Kidney epithelial cell (primary cell): ENCODE results near the gene TASP1. TPM values are rescaled to one million over a fixed set of nuclear protein-coding genes. Genes with fewer than 3 reads are reported as not detected.
"Not testable (repeated sequence)": the region's sequence is repeated elsewhere in the genome, so short reads cannot be mapped to it uniquely, and the experiment has no call there.

Experiments
- DNase-seq: peaks from one replicate; pipeline ENCODE4 v3.0.0-alpha.2; 2010; ENCODE audit warnings: low read depth
- H3K27me3 ChIP-seq: 2 replicates; pipeline ENCODE4 v1.6.0; 2011; ENCODE audit warnings: low read length; ENCODE audit not compliant: control insufficient read depth, insufficient read depth
- H3K36me3 ChIP-seq: 2 replicates; pipeline ENCODE4 v1.5.1; 2011; ENCODE audit warnings: low read length; ENCODE audit not compliant: control insufficient read depth, insufficient read depth
- H3K4me3 ChIP-seq: 2 replicates; pipeline ENCODE4 v1.5.1; 2011; ENCODE audit warnings: low read depth, mild to moderate bottlenecking, control low read depth, low read length
- total RNA-seq: library from RNA; depleted of rRNA; stranded (reverse); fragments of >200 nt; gene quantifications from 2 replicates; pipeline ENCODE4 v1.2.3, GENCODE V29; 2015
- TF ChIP-seq, protein P1 (sequence below): IDR thresholded peaks from 2 replicates; pipeline ENCODE4 v1.5.1; 2011; ENCODE audit warnings: mild to moderate bottlenecking, moderate library complexity, low read length, control low read depth, inconsistent platforms; ENCODE audit not compliant: insufficient read depth, poor library complexity, severe bottlenecking

TASP1 gene
- total RNA-seq, 1 donor from 2014 or later: 10.6 TPM

DNA sequence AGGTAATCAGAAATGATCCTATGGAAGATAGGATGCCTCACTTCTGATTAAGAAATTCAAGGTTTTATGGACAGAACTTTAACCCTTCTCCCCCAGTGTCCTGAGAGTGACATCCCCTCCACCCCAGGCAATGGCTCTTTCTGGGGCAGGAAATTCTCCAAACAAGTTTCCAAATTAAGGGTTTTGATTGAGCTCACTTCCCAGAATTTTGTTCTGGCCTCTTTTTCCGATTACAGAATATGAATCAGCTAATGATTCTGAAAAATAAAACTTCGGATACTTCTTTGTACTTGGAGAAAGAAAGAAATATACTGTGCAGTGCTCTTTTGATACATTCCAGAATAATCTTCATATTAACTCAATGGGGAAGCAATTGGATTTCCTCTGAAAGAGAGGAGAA, 32.8 kb upstream of the TASP1 start:
- DNase-seq: no peak
- no peaks in the 10 kb centered on the region for H3K27me3 ChIP-seq
- no peak overlapping the region for H3K4me3 ChIP-seq
- no peaks in the 10 kb centered on the region for H3K36me3 ChIP-seq
- TF ChIP-seq, protein P1, sequence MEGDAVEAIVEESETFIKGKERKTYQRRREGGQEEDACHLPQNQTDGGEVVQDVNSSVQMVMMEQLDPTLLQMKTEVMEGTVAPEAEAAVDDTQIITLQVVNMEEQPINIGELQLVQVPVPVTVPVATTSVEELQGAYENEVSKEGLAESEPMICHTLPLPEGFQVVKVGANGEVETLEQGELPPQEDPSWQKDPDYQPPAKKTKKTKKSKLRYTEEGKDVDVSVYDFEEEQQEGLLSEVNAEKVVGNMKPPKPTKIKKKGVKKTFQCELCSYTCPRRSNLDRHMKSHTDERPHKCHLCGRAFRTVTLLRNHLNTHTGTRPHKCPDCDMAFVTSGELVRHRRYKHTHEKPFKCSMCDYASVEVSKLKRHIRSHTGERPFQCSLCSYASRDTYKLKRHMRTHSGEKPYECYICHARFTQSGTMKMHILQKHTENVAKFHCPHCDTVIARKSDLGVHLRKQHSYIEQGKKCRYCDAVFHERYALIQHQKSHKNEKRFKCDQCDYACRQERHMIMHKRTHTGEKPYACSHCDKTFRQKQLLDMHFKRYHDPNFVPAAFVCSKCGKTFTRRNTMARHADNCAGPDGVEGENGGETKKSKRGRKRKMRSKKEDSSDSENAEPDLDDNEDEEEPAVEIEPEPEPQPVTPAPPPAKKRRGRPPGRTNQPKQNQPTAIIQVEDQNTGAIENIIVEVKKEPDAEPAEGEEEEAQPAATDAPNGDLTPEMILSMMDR: no peak

DNA sequence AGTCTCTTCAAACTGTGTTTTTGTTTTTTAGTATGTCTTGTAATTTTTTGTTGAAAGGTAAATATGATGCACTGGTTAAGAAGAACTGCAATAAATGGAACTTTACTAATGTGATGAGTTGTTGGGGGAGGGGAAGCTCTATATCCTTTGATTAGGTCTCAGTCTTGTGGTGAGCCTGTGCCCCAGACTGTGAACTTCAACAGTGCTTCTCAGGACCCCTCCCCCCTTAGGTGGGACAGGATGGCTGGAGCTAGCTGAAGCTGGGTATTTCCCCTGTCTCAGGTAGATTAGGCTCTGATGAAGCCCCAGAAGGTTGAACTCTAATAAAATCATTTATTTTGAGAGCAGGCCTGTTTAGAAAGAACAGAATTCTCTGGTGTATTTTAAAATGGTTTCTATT, 31.4 kb upstream of the TASP1 start:
- H3K4me3 ChIP-seq: no peak overlapping the region
- DNase-seq: no peak
- no peaks in the 10 kb centered on the region for H3K27me3 ChIP-seq
- no peaks in the 10 kb centered on the region for H3K36me3 ChIP-seq
- TF ChIP-seq, protein P1: no peak

DNA sequence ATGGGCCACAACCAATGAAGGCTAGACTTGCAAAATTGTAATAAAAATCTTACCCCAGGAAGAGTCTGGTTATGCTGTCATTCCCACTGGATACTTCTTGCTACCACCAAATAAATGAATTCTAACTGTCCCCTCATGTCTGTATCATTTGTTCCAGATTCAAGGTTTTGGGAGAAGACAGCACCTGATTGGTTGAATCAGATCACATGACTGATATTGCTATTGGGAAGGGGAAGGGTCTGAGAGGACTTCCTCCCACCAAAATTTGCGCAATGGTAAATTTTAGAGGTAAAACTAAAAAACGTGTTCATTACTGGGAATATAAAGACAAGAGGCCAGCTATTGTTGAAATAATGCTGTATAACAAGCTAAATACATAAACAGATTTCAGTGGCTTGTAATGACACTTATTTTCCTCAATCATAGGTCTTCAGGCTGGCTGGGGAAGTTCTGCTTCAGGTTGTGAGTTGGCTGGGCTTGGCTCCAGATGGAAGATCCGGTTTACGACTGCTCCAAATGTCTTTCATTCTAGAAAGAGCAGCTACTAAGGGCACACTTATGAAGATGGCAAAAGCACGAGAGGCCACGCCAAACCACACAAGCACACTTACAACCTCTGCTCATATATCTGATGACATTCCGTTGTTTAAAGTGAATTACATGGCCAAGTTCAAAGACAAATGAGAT, 27.1 kb upstream of the TASP1 start:
- peaks cover 2% of the 10 kb centered on the region for H3K27me3 ChIP-seq
- no peak overlapping the region for H3K4me3 ChIP-seq
- no peak for DNase-seq
- no peaks in the 10 kb centered on the region for H3K36me3 ChIP-seq
- TF ChIP-seq, protein P1: no peak

DNA sequence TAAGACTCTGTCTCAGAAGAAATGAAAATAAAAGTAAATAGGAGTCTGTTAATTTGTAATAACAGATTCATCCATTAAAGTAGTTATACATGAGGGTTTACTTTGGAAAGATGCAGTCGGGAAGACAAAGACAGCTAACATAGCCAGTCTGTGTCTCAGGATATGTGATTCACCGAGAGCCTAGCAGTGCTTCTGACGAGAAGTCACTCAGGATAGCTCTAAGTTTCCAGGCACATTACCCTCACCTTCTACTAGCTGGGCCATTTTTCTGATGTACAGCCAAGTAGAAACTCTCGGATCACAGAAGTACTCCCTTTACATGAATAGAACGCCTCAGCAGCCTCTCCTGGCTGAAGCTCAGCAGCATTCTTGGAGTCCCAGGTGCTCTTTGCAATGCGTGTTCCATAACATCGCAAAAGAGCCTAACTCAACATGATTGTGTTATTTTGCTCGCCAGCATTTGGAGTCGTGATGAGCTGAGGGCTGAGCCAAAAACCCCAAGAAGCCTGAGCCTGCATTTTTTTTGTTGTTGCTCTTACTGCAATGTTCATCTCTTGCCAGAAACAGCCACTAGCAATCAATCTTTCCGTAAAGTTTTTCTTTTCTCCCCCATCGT, 22.4 kb upstream of the TASP1 start:
- DNase-seq: no peak
- no peak overlapping the region for H3K4me3 ChIP-seq
- H3K27me3 ChIP-seq: peaks cover 2% of the 10 kb centered on the region
- H3K36me3 ChIP-seq: no peaks in the 10 kb centered on the region
- TF ChIP-seq, protein P1: no peak

DNA sequence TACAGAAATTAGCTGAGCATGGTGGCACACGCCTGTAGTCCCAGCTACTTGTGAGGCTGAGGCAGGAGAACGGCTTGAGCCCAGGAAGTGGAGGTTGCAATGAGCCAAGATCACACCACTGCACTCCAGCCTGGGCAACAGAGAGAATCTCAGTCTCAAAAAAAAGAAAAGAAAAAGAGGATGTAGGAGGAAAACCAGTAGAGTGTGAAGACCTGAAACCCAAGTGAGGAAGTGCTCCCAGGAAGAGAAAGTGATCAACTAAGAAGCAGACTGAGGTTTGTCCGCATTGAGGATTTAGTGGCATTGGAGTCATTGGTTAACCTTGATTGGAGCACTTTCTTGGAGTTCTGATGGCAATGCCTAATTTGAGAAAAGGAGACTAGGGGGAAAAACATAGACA, 20.6 kb upstream of the TASP1 start:
- Histone ChIP-seq H3K27me3 (peaks cover 2% of the 10 kb centered on the region), H3K4me3 (no peak overlapping the region), H3K36me3 (no peaks in the 10 kb centered on the region)
- DNase-seq: no peak
- TF ChIP-seq, protein P1: no peak

DNA sequence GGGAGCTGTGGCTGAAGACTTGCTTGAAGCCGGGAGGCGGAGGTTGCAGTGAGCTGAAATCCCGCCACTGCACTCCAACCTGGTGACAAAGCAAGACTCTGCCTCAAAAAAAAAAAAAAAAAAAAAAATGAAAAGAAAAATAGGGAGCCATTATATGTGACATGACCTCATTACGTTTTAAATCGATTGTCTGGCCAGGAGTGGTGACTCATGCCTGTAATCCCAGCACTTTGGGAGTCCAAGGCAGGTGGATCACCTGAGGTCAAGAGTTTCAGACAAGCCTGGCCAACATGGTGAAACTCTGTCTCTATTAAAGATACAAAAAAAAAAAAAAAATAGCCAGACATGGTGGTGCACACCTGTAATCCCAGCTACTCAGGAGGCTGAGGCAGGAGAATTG, 19.3 kb upstream of the TASP1 start:
- DNase-seq, H3K36me3 ChIP-seq, H3K27me3 ChIP-seq, H3K4me3 ChIP-seq: not testable (repeated sequence)
